ENCODE results near the gene ADCY9.

DNA sequence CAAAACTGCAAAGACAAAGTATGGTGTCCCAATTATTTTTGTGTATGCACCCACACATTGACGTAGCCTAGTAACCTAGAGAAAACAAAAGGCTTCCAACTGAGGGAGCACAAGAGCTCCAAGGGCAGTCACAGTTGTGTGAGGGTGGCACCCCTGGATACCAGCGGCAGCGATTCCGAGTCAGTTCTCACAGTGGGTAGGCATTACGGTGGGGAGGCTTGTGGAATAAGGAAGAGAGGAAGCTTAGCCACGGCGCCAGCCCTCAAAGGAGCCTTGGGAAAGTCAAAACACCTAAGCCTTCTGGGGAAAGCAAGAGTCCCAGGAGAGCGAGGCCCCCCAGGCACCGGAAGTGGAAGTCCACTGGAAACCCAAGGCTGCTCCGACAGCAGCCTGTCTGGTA is 31.0 kb upstream of the ADCY9 start:
- TF ChIP-seq EZH2 (IDR thresholded peaks at IDR 0.05; ENCODE audit: low read depth), result no peak
- TF ChIP-seq, protein P1, sequence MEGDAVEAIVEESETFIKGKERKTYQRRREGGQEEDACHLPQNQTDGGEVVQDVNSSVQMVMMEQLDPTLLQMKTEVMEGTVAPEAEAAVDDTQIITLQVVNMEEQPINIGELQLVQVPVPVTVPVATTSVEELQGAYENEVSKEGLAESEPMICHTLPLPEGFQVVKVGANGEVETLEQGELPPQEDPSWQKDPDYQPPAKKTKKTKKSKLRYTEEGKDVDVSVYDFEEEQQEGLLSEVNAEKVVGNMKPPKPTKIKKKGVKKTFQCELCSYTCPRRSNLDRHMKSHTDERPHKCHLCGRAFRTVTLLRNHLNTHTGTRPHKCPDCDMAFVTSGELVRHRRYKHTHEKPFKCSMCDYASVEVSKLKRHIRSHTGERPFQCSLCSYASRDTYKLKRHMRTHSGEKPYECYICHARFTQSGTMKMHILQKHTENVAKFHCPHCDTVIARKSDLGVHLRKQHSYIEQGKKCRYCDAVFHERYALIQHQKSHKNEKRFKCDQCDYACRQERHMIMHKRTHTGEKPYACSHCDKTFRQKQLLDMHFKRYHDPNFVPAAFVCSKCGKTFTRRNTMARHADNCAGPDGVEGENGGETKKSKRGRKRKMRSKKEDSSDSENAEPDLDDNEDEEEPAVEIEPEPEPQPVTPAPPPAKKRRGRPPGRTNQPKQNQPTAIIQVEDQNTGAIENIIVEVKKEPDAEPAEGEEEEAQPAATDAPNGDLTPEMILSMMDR (conservative IDR thresholded peaks at IDR 0.05), result no peak

Data from PC-9 (cell line).